Stimulated activated CD8-positive, alpha-beta memory T cell treated with anti-CD3 and anti-CD28 coated beads, Interleukin-15, amount 100 ng/mL, for 24 hours (primary cell): ENCODE measurements around the gene DOCK6.
A peak's percentile ranks its signal among the peaks of the same experiment; 100 is the strongest.

Source experiments
- DNase-seq: peaks from one replicate; pipeline ENCODE4 v3.0.0-alpha.2; 2020; ENCODE audit warnings: low read depth

DOCK6 gene, protein sequence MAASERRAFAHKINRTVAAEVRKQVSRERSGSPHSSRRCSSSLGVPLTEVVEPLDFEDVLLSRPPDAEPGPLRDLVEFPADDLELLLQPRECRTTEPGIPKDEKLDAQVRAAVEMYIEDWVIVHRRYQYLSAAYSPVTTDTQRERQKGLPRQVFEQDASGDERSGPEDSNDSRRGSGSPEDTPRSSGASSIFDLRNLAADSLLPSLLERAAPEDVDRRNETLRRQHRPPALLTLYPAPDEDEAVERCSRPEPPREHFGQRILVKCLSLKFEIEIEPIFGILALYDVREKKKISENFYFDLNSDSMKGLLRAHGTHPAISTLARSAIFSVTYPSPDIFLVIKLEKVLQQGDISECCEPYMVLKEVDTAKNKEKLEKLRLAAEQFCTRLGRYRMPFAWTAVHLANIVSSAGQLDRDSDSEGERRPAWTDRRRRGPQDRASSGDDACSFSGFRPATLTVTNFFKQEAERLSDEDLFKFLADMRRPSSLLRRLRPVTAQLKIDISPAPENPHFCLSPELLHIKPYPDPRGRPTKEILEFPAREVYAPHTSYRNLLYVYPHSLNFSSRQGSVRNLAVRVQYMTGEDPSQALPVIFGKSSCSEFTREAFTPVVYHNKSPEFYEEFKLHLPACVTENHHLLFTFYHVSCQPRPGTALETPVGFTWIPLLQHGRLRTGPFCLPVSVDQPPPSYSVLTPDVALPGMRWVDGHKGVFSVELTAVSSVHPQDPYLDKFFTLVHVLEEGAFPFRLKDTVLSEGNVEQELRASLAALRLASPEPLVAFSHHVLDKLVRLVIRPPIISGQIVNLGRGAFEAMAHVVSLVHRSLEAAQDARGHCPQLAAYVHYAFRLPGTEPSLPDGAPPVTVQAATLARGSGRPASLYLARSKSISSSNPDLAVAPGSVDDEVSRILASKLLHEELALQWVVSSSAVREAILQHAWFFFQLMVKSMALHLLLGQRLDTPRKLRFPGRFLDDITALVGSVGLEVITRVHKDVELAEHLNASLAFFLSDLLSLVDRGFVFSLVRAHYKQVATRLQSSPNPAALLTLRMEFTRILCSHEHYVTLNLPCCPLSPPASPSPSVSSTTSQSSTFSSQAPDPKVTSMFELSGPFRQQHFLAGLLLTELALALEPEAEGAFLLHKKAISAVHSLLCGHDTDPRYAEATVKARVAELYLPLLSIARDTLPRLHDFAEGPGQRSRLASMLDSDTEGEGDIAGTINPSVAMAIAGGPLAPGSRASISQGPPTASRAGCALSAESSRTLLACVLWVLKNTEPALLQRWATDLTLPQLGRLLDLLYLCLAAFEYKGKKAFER (N-terminal part only)

DNA sequence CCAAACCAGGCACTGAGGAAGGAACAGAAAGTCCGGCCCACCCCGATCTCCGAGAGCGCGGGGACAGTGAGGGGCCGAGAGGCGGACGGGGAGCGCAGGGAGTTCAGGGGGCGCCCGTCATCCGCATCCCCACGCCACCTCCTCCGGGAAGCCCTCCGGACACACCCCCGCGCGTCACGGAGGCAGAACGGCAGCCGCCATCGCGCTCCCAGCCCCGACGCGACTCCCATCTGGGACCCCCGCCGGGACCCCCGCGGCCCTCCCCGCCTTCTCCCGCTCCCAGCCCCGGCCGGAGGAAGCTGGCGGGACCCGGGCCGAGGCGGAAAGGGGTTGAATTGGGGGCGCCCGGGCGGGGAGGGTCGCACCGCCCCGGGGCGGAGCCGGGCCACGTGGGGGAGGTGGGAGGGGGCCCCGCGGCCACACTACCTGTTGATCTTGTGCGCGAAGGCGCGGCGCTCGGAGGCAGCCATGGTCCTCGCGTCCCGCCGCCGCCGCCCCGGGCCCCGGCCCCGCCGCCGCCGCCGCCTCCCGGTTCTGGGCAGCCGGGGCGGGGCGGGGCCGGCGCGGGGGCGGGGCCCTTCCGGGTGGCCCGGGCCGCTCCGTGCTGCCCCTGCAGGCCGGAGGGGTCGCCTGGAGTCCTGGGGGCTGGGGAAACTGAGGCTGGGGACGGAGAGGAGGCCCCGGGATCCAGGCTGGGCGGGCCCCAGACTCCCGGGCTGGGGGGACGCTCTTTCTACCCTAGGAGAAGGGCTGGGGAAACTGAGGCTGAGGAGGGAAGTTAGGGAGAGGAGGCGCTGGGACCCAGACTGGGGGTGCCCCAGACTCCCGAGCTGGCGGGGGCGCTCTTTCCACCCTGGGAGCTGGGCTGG lies at the start of gene DOCK6:
Gene DOCK6, minus strand, starts transcription at position 554 of the 869 bp plus-strand sequence. Its CDS starts 84 bp downstream, at position 470.
- no peak for DNase-seq

DNA sequence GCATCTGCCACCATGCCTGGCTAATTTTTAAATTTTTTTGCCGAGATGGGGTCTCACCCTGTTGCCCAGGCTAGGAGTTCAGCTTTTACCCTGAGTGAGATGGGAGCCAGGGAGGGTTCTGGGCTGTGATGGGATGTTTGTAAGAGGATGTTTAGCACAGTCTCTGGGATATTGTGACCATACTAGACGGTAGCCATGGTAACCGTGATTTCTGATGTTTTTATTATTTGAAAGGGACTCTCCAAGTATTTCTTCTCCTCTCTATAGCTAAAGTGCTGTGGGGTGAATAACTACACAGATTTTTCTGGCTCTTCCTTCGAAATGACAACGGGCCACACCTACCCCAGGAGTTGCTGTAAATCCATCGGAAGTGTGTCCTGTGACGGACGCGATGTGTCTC lies 44.0 kb upstream of the DOCK6 start:
- DNase-seq: no peak

DNA sequence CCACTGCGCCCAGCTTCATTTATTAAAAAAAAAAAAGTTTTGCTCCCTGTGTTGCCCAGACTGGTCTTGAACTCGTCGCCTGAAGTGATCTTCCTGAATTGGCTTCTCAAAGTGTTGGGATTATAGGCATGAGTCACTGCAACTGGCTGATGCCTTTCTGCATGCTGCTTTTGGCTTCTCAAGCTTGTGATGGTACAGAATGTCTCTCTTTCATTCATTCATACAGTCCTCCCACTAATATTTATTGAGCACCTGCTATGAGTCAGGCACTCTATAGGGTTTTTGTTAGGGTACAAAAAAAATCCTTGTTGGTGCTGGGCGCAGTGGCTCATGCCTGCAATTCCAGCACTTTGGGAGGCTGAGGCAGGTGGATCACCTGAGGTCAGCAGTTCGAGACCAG lies 42.6 kb upstream of the DOCK6 start:
- no peak for DNase-seq

DNA sequence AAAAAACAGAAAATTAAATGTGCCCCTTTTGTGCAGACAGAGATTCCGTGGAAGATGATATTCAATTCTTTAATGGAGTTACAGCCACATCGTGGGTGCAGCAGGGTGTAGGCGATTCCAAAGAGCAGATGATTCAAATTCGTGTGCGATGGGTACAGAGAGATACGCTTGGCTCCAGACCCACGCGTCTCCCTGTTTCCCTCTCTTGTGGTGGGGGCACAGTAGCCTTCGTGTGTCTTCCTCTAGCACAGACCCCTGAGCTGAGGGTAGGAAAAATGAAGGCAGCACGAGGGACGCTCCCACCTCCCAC lies 38.4 kb upstream of the DOCK6 start:
- DNase-seq: no peak

DNA sequence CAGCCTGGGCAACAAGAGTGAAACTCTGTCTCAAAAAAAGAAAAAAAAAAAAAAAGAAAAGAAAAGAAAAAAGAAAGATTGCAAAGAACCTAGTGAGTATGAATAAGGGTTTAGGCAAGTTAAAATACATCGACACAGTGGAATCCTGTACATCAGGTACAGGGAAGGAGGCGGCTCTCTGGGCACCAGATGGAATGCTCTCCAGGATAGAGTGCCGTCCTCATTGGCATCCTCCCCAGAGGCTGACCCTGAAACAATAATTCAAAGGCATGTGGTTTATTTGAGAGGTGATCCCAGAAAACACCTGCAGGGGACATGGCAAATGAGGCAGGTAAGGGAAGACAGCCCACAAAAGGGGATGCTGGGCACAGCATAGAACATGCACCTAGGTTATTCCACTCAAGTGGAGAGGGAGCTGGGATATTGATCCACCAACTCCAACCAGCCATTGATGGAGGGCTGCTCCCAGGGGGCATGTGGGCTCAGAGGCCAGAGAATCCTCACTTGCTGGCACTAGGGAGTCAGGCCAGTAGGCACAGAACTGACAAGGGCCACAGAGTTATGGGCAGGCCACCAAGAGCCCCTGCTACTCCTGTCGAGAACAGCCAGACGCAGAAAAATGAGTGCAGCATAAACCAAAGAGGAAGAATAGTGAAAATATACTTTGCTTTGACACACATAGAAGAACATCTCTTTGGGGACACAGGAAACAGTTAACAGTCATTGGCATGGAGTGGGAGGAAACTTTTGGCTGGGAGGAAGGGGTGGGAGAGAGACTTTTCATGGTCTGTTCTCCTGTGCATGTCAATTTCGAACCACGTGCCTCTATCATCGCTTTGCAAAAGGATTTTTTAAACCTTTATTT lies 37.9 kb upstream of the DOCK6 start:
- no peak for DNase-seq

DNA sequence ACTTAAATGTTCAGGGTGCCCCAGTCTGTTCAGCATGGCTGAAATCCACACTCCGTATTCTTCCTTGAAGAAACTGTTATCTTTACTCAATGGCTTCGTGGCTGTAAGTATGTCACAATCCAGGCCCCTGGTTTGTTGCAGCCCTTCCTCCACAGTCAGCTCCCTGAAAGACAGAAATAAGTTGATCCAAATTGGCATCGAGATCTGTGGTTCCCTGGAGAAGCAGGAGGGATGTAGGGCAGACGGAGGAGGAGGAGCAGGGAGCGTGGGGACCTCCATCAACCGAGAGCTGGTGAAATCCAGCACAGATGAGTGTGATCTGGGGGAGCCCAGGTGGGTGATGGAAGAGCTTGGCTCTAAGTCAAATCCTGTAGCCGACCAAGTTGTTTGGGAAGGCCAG lies 33.9 kb upstream of the DOCK6 start:
- DNase-seq: no peak

DNA sequence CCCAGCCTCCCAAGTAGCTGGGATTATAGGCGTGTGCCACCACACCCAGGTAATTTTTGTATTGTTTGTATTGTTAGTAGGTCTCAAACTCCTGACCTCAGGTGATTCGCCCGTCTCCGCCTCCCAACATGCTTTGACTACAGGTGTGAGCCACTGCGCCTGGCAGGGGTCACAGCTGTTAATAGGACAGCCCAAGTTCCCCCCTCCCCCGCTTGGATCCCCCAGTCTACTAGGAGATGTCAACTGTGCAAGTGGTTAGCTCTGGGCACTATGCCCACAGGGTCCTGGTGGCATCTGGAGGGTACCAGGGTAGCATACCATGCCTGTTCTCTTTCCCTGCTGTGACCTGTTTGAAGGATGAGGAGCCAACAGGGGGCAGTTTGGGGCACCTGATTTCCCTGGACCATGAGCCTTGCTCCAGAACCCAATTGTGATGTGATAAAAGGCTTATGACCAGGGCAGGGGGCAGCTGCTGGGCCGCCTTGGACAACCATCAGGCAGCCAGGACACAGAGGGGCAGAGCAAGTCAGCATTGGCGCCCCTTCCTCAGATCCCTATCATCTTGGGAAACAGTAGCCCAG lies 33.4 kb upstream of the DOCK6 start, which contains the start of gene TSPAN16:
Gene TSPAN16, plus strand, starts transcription at position 496 of the 581 bp plus-strand sequence. CDS start 138 bp downstream, outside the sequence.
- no peak for DNase-seq

DNA sequence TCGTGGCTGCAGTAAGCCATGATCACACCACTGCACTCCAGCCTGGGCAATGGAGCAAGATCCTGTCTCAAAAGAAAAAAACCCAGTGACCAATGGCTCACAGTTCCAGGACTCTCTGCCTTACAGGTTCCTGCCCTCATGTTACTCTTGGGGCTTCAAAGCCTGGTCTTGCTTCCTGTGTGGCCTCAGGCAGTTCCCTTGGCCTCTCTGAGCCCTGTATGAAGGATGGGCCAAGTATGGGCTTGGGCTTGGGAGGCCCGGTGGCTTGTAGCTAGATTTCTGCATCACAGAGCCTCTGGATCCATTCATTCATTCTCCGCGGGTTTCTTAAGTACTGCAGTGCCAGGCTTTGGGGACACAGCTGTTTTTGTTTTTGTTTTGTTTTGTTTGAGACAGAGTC lies 32.9 kb upstream of the DOCK6 start:
- DNase-seq: no peak

DNA sequence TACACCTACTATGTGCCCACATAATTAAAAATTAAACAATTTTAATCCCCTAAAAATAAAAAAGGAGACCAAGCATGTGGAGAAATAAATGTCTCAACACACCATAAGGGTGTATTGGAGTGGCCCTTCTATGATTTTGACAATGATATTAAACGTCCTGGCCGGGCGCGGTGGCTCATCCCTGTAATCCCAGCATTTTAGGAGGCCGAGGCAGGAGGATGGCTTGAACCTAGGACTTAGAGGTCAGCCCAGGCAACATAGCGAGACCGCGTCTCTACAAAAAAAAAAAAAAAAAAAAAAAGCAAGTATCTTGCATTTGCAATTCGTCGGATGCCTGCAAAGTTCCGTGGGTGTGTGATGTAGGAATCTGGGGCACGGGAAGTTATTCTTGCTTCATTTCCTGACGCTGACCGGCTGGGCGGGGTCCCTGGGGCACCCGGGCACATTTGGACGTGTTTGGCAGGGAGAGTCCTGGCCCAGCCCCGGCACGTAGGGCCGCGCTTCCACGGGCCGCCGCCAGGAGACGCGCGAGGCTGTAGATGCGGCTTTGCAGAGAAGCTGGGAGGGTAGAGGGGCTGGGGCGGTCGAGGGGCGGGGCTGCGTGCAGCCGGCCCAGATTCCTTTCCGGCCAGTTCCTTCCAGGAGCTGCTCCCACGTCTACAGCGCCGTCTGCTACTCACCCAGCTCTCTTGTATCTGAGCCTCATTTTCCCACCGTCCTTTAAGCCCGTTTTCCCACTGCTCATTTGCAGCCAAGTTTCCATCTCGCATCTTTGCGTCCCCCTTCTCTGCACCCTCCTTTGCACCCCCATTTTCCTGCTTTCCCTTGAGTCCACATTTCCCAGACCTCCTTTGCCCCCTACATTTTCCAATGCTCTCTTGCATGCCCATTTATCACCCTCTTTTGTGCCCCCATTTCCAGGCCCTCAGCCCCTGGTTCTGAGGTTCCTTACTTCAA lies 31.4 kb upstream of the DOCK6 start:
- peak; percentile 69 for DNase-seq

DNA sequence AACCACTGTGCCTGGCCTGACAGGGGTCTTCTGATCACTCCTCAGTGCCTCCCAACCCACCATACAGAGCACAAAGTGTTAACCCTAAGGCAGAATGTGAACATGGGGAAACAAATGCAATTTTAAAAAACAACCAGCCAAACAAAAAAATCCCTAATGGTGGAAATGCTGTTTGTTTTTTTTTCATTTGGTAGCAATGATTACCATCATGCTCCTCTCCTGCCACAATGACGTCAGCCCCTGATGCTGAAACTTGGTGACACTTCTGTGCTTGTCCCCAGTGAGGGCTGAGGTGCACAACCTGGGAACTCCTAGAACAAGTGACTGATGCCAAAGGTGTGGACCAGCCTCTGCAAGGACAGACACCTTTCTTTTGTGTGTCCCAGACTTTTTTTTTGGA lies 29.7 kb upstream of the DOCK6 start:
- DNase-seq: no peak

DNA sequence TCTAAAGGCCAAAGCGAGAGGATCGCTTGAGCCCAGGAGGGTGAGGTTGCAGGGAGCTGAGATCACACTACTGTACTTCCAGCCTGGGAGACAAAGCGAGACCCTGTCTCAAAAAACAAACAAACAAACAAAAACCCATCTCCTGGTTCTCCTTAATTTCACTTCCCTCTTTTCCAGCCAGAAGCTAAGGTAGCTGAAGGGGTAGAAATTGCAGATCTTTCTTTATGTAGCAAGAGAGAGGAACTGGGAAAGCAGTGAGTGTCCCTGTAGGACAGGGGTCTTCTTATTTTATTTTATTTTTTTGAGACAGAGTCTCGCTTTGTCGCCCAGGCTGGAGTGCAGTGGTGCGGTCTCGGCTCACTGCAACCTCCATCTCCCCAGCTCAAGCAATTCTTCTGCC lies 29.1 kb upstream of the DOCK6 start:
- no peak for DNase-seq

DNA sequence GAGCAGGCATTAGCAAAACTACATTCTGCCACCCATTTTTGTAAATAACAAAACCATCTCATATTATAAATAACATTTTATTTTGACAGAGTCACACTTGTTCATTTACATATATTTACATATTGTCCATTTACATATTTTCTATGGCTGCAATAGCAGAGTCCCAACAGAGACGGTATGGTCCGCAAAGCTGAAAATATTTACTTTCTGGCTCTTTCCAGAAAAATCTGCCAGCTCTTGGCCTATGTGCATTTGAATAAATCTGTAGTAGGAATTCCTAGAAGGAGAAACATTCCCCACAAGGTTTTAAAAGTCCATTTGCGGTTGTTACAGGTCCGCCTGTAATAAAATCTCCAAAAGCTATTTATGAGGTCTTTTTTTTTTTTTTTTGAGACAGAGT lies 27.9 kb upstream of the DOCK6 start:
- DNase-seq: no peak

DNA sequence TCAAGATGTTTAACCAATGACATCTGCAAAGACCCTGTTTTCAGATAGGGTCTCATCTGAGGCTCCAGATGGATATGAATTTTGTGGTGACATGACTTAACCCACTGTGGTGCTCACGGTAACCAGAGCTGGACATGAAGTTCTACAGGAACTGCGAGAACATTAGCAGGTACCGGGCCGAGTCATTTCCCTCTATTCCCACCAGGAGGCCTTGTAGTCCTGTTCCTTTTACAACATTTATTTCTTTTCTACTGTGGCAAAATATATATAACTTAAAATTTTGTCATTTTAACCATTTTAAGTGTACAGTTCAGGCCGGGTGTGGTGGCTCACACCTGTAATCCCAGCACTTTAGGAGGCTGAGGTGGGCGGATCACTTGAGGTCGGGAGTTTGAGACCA lies 26.0 kb upstream of the DOCK6 start:
- no peak for DNase-seq

DNA sequence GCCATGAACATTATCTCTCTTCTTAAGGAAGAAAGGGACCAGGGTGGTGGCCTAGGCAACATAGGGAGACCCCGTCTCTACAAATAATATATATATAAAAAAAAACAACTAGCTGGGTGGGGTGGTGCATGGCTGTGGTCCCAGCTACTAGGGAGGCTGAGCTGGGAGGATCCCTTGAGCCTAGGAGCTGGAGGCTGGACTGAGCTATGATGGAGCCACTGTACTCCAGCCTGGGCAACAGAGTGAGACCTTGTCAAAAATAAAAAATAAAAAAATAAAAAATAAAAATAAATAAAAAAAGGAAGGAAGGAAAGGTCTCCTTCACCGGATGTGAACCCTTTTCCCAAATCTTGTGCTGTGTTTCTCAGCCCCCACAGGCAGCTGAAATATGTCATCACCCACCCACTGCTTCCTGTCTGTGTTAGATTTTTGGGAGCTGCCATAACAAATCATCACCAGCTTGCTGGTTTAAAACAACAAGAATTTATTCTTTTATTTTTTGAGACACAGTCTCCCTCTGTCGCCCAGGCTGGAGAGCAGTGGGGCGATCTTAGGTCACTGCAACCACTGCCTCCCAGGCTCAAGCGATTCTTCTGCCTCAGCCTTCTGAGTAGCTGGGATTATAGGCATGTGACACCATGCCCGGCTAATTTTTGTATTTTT lies 24.1 kb upstream of the DOCK6 start:
- no peak for DNase-seq

DNA sequence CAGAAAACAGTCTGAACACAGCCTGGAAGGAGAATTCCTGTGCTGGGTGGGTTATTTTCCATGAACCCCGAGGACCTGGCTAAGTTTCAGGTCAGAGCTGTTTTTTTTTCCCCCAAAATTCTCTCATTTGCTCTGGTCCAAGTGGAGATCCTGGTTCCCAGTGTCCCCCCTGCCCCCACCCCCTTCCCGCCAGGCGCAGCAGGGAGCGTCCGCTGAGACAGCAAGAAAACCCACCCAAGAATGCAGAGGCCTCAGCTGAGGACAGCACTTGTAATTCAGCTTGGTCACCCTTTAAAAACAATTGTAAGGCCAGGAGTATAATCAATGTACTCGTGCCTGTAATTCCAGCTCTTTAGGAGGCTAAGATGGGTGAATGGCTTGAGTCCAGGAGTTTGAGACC lies 22.2 kb upstream of the DOCK6 start:
- DNase-seq: no peak

DNA sequence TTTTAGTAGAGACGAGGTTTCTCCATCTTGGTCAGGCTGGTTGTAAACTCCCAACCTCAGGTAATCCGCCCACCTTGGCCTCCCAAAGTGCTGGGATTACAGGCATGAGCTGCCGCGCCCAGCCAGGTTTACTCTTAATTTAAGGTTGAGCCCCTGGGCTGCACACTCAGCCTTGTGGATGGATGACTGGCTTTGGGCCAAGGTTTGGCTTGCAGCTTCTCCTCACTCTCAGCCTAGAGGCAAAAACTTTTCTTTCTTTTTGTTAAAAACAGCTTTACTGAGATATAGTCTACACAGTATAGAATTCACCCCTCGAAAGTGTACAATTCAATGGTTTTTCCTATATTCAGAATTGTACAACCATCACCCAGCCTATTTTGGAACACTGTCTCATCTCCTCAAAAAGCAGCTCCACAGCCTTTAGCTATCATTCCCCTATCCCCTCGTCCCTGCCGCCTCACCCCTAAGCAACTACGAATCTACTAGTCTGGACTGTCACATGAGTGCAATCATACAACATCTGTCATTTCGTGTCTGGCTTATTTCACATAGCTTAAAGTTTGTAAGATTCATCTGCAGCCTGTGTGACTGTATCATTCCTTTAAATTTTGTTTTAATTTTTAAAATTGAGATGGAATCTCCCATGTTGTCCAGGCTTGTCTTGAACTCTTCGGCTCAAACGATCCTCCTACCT lies 19.2 kb upstream of the DOCK6 start:
- DNase-seq: no peak

DNA sequence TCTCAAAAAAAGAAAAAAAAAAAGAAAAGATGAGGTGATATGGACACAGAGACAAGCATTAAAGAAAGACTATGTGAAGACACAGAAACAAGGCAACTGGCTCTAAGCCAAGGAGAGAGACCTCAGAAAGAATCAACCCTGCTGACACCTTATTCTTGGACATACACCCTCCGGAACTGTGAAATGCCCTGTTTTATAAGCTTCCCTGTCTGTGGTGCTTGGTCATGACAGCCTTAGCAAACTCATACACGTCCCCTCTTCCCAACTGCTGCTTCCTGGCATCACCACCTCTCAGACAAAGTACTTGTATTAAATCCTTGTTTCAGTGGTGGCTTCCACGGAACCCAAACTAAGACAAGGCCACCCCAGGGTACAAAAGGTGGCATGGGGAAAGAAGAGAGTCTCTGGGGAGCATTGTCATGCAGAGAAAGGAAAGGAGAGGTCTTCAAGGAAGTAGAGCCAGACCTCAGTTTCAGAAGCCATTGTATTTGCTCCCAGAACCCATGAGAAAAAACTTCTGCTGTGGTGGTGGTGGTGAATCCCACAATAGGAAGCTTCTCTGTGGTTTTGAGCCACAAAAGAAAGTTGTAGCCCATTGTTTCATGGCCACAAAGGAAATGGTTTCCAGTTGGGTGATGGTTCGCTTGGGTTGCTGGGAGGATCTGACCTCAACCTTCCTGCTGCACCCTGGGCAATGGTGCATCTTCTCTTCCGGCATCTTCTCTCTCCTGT lies 17.3 kb upstream of the DOCK6 start:
- DNase-seq: no peak
